ENCODE data around the gene IPCEF1.
"Not testable (repeated sequence)": the region's sequence is repeated elsewhere in the genome, so short reads cannot be mapped to it uniquely, and the experiment has no call there.

The IPCEF1 gene

GRCh38 chr6:154246723-154247118 is 109.9 kb downstream of the IPCEF1 start:
- DNase-seq (ENCODE audit: low read depth): no peak

- no peak for DNase-seq (ENCODE audit: low read depth)
Observed at GRCh38 chr6:154245506-154245905, 111.1 kb downstream of the IPCEF1 start.

GRCh38 chr6:154243793-154244750 is 112.5 kb downstream of the IPCEF1 start:
- DNase-seq (ENCODE audit: low read depth): no peak

- no peak for DNase-seq (ENCODE audit: low read depth)
Observed at GRCh38 chr6:154242617-154243357, 113.8 kb downstream of the IPCEF1 start.

GRCh38 chr6:154241581-154241980 is 115.0 kb downstream of the IPCEF1 start:
- no peak for DNase-seq (ENCODE audit: low read depth)

- DNase-seq (ENCODE audit: low read depth): not testable (repeated sequence)
Observed at GRCh38 chr6:154241061-154241460, 115.5 kb downstream of the IPCEF1 start.

- no peak for DNase-seq (ENCODE audit: low read depth)
Observed at GRCh38 chr6:154239392-154239791, 117.2 kb downstream of the IPCEF1 start.

GRCh38 chr6:154238831-154239230 is 117.8 kb downstream of the IPCEF1 start:
- no peak for DNase-seq (ENCODE audit: low read depth)

GRCh38 chr6:154236646-154237301 is 119.8 kb downstream of the IPCEF1 start:
- no peak for DNase-seq (ENCODE audit: low read depth)

GRCh38 chr6:154234019-154234772 is 122.4 kb downstream of the IPCEF1 start:
- no peak for DNase-seq (ENCODE audit: low read depth)

GRCh38 chr6:154233383-154233782 is 123.2 kb downstream of the IPCEF1 start:
- DNase-seq (ENCODE audit: low read depth): no peak

GRCh38 chr6:154232013-154232910 is 124.3 kb downstream of the IPCEF1 start:
- DNase-seq (ENCODE audit: low read depth): no peak

- DNase-seq (ENCODE audit: low read depth): no peak
Observed at GRCh38 chr6:154230910-154231595, 125.5 kb downstream of the IPCEF1 start.

GRCh38 chr6:154230393-154230792 is 126.2 kb downstream of the IPCEF1 start:
- DNase-seq (ENCODE audit: low read depth): no peak

- DNase-seq (ENCODE audit: low read depth): no peak
Observed at GRCh38 chr6:154229786-154230185, 126.8 kb downstream of the IPCEF1 start.

GRCh38 chr6:154228521-154228905 is 128.1 kb downstream of the IPCEF1 start:
- DNase-seq (ENCODE audit: low read depth): no peak

- DNase-seq (ENCODE audit: low read depth): no peak
Observed at GRCh38 chr6:154227862-154228520, 128.6 kb downstream of the IPCEF1 start.

- no peak for DNase-seq (ENCODE audit: low read depth)
Observed at GRCh38 chr6:154226461-154226860, 130.1 kb downstream of the IPCEF1 start.

- DNase-seq (ENCODE audit: low read depth): no peak
Observed at GRCh38 chr6:154223296-154223695, 133.3 kb downstream of the IPCEF1 start.

- DNase-seq (ENCODE audit: low read depth): no peak
Observed at GRCh38 chr6:154222716-154223115, 133.9 kb downstream of the IPCEF1 start.

Data from activated gamma-delta T cell treated with anti-CD3 and anti-CD28 coated beads, Interleukin-2, amount 50 U/mL, for 16 hours (primary cell).